Stimulated activated CD8-positive, alpha-beta memory T cell treated with anti-CD3 and anti-CD28 coated beads, Interleukin-15, amount 100 ng/mL, for 4 hours (primary cell): ENCODE results near the gene CAVIN4.

ENCODE experiments used
- DNase-seq, 2 donors: peaks; one replicate each; pipeline ENCODE4 v3.0.0-alpha.2; 2020; ENCODE audit warnings: low read depth in 2 of 2

CAVIN4 gene

GRCh38 chr9:100590481-100590880 is 12.6 kb downstream of the CAVIN4 start:
- no peak for DNase-seq

- DNase-seq, result no peak
Measured at GRCh38 chr9:100591139-100591538, 13.3 kb downstream of the CAVIN4 start.

- DNase-seq, result no peak
Measured at GRCh38 chr9:100591639-100592412, 13.9 kb downstream of the CAVIN4 start.

DNA sequence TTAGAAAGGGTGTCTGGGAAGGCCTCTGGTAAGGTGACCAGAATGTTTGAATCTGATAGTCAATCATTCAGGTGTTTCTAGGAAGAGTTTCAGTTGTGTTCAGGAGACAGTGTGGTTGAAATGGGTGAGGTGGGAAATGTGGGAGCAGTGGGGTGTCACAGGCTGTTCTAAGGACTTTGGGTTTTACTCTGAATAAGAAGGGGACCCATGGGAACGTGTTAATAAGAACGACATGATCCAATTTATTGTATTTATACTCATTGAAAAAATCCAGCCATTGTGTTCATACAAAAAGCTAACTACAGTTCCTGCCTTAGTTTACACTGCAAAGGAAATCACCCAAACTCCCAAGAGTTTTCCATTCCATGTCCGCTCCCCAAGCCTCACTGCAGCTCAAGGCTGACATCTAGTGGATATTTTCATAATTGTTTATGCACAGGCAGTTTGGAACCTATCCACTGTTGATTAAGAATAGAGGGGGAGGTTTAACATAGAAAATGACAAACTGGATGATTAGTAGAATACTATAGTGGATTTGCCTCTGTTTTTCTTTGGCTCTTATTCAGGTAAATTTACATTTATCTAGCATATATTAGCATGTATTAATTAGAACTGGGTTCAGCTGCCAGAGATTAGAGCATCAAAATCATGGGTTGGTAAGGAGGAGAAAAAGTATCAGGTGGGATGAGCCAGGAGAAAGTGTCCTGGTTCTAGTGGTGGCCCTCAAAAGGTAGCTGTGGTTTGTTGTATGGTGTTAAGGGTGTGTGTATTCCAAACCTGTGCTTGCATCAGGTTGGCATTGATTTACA is 17.7 kb downstream of the CAVIN4 start:
- peak in 1 of 2 donors; percentile 5 for DNase-seq

DNA sequence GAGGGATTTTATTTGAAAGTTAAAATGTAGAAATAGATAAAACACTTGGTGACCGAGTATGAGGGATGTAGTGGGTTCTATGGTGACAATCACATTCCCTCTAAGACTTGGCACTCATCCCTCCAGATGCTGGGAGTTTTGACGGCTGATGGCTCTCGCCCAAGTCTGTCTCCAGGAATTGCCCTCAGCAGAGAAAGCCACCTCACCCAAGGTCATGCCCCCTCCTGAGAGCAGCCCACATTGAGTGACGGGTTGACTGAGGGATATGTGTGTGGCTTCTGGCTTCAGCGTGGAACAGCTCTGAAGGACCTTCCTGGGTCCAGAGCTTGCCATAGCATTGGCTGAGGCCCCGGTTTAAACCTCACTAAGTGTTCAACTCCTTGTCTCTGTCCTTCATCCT is 19.4 kb downstream of the CAVIN4 start:
- DNase-seq, result no peak

GRCh38 chr9:100598641-100599145 is 20.8 kb downstream of the CAVIN4 start:
- peak; percentile 58 to 60 for DNase-seq

DNA sequence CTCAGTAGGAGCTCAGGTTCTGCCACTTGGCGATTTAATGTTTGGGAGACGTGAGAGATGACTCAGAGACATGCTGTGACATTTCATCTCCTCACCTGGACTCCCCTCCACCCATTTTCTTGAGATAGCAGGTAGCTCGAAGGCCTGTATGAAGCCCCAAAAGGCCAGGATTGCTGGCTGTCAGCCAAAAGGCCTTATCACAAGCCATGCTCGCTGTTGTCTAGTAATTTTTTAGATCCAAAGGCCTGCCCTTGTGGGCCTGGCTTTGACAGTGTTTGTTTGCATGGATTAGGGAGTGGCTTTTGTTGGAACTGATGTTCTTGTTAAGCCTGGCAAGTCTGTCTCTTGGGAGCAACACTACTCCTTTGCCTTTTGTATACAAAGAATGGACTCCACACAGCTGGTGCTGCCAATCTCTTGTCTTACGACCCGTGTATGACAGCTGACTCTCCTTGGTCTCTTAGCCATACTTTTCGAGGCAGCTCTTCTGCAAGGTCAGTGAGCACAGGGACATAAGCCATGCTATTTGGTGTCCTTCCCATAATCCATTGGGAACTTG is 22.7 kb downstream of the CAVIN4 start:
- DNase-seq, result no peak

DNA sequence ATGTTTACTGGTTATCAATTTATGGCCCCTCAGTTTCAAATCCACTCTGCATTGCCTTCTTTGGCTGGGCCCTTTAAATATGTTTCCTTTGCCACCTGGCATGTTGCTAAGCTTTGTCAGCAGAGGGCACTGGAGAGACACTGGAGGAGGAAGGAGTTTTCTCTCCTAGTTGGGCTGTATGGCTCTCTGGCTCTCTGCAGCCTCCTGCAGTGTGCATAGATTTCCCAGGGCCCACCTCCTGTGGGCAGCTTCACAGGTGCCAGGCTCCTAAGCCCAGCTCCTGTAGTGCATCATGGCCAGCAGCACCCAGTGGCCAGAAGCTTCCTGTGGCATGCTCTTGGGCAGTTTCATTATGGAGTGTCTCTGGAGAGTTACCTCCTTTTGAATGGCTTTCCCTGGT is 23.3 kb downstream of the CAVIN4 start:
- peak in 1 of 2 donors; percentile 3 for DNase-seq

DNA sequence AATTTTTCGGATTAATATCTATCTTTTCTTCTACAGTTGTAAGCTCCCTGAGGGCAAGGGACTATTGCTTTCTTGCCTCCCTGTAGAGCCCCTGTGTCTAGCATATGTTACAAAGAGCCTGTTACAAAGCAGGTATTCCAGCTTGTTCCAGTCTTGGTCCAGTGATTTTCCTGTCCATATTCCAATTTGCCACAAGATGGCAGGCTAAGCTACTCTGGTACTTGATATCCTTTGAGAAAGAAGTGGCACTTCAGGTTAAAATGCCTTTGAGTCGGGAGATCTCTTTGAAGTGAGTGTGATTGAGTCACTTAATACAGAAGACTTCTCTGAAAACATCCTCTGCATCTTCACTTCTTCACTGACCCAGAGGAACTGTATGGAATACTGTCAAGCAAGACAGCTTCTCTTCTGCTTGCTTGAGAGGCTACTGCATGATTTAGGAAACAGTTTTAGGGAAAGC is 24.5 kb downstream of the CAVIN4 start:
- DNase-seq, result no peak

GRCh38 chr9:100605405-100605804 is 27.5 kb downstream of the CAVIN4 start:
- DNase-seq, result no peak

DNA sequence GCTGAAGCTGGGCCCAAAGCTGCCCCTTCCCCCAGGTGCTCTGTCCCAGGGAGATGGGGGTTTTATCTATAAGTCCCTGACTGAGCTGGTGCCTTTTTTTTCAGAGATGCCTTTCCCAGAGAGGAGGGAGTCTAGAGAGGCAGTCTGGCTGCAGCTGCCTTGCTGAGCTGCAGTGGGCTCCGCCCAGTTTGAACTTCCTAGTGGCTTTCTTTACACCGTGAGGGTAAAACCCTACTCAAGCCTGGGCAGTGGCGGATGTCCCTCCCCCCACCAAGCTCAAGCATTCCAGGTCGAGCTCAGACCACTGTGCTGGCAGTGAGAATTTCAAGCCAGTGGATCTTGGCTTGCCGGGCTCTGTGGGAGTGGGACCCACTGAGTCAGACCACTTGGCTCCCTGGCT is 41.3 kb downstream of the CAVIN4 start:
- DNase-seq, result no peak

DNA sequence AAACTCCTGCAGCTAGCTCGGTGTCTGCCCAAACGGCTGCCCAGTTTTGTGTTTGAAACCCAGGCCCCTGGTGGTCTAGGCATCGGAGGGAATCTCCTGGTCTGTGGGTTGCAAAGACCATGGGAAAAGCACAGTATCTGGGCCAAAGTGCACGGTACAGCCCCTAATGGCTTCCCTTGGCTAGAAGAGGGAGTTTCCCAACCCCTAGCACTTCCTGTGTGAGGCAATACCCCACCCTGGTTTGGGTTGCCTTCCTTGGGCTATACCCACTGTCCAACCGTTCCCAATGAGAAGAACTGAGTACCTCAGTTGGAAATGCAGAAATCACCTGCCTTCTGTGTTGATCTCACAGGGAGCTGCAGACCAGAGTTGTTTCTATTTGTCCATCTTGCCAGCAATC is 41.8 kb downstream of the CAVIN4 start:
- no peak for DNase-seq

GRCh38 chr9:100623969-100624368 is 46.1 kb downstream of the CAVIN4 start:
- no peak for DNase-seq

DNA sequence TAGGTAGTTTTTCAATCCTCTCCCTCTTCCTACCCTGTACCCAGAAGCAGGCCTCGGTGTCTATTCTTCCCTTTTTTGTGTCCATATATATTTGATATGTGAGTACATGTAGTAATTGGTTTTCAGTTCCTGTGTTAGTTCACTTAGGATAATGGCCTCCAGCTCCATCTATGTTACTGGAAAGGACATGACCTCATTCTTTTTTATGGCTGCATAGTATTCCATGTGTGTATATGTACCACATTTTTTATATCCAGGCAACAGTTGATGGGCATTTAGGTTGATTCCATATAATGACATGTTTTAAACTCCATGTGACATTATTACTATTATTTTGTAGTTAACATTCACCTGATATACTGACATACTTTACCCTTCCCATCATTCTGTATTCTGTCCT is 49.1 kb downstream of the CAVIN4 start:
- DNase-seq, result no peak

GRCh38 chr9:100637787-100638186 is 59.9 kb downstream of the CAVIN4 start:
- no peak for DNase-seq
